ENCODE results near the gene ZNF532.
"Not testable (repeated sequence)": the region's sequence is repeated elsewhere in the genome, so short reads cannot be mapped to it uniquely, and the experiment has no call there.

Gene ZNF532

GRCh38 chr18:58828399-58829121 is 36.1 kb upstream of the ZNF532 start:
- peaks cover 0 to 3% of the 10 kb centered on the region in 2 donors for H3K4me1 ChIP-seq (ENCODE audit: control insufficient read depth in 2 of 2, insufficient read depth in 1 of 2, low read depth in 1 of 2, low read length in 2 of 2)
- no peak overlapping the region for H3K4me3 ChIP-seq (ENCODE audit: low read length in 2 of 2)
- H2AK5ac ChIP-seq (ENCODE audit: low read depth, low read length): no peak overlapping the region
- H3K9me3 ChIP-seq (replicated peaks in 1 of 2; ENCODE audit: control insufficient read depth in 2 of 2, insufficient read depth in 1 of 2, low read depth in 1 of 2, low read length in 2 of 2): peaks cover 0 to 3% of the 10 kb centered on the region in 2 donors
- H3K27me3 ChIP-seq (ENCODE audit: control insufficient read depth in 3 of 3, insufficient read depth in 3 of 3, low read depth in 1 of 3, low read length in 3 of 3): no peaks in the 10 kb centered on the region
- H3K4ac ChIP-seq (ENCODE audit: low read length): no peak overlapping the region
- H2BK5ac ChIP-seq (ENCODE audit: low read length): no peak overlapping the region
- no peak overlapping the region for H3K4me2 ChIP-seq (ENCODE audit: insufficient read depth, low read length, poor library complexity, severe bottlenecking)
- no peak overlapping the region for H3K27ac ChIP-seq (replicated peaks; ENCODE audit: low read length)
- H4K8ac ChIP-seq (ENCODE audit: low read depth, low read length): no peak overlapping the region
- no peak overlapping the region for H2BK15ac ChIP-seq (ENCODE audit: low read length)
- no peak overlapping the region for H3K9ac ChIP-seq (ENCODE audit: low read depth, low read length, poor library complexity)
- no CpG with 5 or more reads among the region's 12 CpGs for WGBS, 2 donors (ENCODE audit: extremely low coverage in 2 of 2, insufficient read length in 2 of 2, insufficient replicate concordance in 1 of 2)
- H3K36me3 ChIP-seq (replicated peaks in 1 of 2; ENCODE audit: control insufficient read depth in 2 of 2, insufficient read depth in 2 of 2, low read length in 2 of 2): no peaks in the 10 kb centered on the region
- no peak for DNase-seq (ENCODE audit: low spot score)
- H2BK120ac ChIP-seq (ENCODE audit: low read depth, low read length): no peak overlapping the region
- H3K23ac ChIP-seq (ENCODE audit: low read depth, low read length, poor library complexity): no peak overlapping the region
- H3K18ac ChIP-seq (ENCODE audit: low read length): no peak overlapping the region
- H4K91ac ChIP-seq (ENCODE audit: low read depth, low read length, poor library complexity): no peak overlapping the region
- H3K14ac ChIP-seq (ENCODE audit: low read length): no peak overlapping the region
- H2BK12ac ChIP-seq (ENCODE audit: low read length): no peak overlapping the region
- H3K79me1 ChIP-seq (ENCODE audit: low read depth, low read length): no peaks in the 10 kb centered on the region
- no peak overlapping the region for H2AFZ ChIP-seq (ENCODE audit: low read length)

DNA sequence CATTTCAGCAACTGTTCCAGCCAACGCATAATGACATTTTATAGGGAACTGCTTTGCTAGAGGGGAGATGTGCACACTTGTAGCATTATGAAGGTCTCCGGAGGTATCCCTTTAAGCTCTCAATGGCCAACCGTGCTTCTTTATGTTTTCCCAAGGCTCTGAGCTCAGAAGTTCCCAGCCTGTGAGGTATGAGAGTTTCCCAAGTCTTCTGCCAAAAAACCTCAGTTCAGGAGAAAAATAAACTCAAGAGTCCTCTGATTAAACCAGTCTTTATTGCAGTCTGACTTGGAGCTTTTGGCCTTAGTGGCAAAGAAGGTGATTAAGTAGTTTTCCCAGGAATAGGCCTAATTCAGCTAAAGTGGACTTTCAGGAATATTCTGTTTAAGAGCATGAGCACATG is 35.4 kb upstream of the ZNF532 start:
- no peak overlapping the region for H4K8ac ChIP-seq (ENCODE audit: low read depth, low read length)
- no peak overlapping the region for H3K18ac ChIP-seq (ENCODE audit: low read length)
- peaks cover 0 to 3% of the 10 kb centered on the region in 2 donors for H3K4me1 ChIP-seq (ENCODE audit: control insufficient read depth in 2 of 2, insufficient read depth in 1 of 2, low read depth in 1 of 2, low read length in 2 of 2)
- H3K23ac ChIP-seq (ENCODE audit: low read depth, low read length, poor library complexity): no peak overlapping the region
- no peaks in the 10 kb centered on the region for H3K36me3 ChIP-seq (replicated peaks in 1 of 2; ENCODE audit: control insufficient read depth in 2 of 2, insufficient read depth in 2 of 2, low read length in 2 of 2)
- H3K4me3 ChIP-seq (ENCODE audit: low read length in 2 of 2): no peak overlapping the region
- no peak overlapping the region for H3K4me2 ChIP-seq (ENCODE audit: insufficient read depth, low read length, poor library complexity, severe bottlenecking)
- H3K27me3 ChIP-seq (ENCODE audit: control insufficient read depth in 3 of 3, insufficient read depth in 3 of 3, low read depth in 1 of 3, low read length in 3 of 3): no peaks in the 10 kb centered on the region
- no peak overlapping the region for H2AK5ac ChIP-seq (ENCODE audit: low read depth, low read length)
- peaks cover 0 to 3% of the 10 kb centered on the region in 2 donors for H3K9me3 ChIP-seq (replicated peaks in 1 of 2; ENCODE audit: control insufficient read depth in 2 of 2, insufficient read depth in 1 of 2, low read depth in 1 of 2, low read length in 2 of 2)
- no peak overlapping the region for H2AFZ ChIP-seq (ENCODE audit: low read length)
- H2BK15ac ChIP-seq (ENCODE audit: low read length): no peak overlapping the region
- no peak overlapping the region for H2BK120ac ChIP-seq (ENCODE audit: low read depth, low read length)
- H3K14ac ChIP-seq (ENCODE audit: low read length): no peak overlapping the region
- H3K27ac ChIP-seq (replicated peaks; ENCODE audit: low read length): no peak overlapping the region
- H3K4ac ChIP-seq (ENCODE audit: low read length): no peak overlapping the region
- H4K91ac ChIP-seq (ENCODE audit: low read depth, low read length, poor library complexity): no peak overlapping the region
- H2BK12ac ChIP-seq (ENCODE audit: low read length): no peak overlapping the region
- WGBS, 2 donors (ENCODE audit: extremely low coverage in 2 of 2, insufficient read length in 2 of 2, insufficient replicate concordance in 1 of 2): no CpG with 5 or more reads among the region's 3 CpGs
- no peak overlapping the region for H2BK5ac ChIP-seq (ENCODE audit: low read length)
- H3K9ac ChIP-seq (ENCODE audit: low read depth, low read length, poor library complexity): no peak overlapping the region
- no peak for DNase-seq (ENCODE audit: low spot score)
- no peaks in the 10 kb centered on the region for H3K79me1 ChIP-seq (ENCODE audit: low read depth, low read length)

DNA sequence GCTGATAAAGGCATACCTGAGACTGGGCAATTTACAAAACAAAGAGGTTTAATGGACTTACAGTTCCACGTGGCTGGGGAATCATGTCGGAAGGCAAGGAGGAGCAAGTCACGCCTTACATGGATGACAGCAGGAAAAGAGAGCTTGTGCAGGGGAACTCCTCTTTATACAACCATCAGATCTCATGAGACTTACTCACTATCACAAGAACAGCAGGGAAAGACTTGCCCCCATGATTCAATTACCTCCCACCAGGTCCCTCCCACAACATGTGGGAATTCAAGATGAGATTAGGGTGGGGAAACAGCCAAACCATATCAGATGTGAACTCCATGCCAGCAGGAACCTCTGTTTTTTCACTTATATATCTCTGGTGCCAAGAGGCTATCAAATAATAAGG is 34.8 kb upstream of the ZNF532 start:
- H3K23ac ChIP-seq (ENCODE audit: low read depth, low read length, poor library complexity); H2AK5ac ChIP-seq (ENCODE audit: low read depth, low read length); H2BK5ac ChIP-seq (ENCODE audit: low read length); H3K14ac ChIP-seq (ENCODE audit: low read length); H3K4me3 ChIP-seq (ENCODE audit: low read length in 2 of 2); H3K4ac ChIP-seq (ENCODE audit: low read length); H3K27ac ChIP-seq (replicated peaks; ENCODE audit: low read length); H2BK12ac ChIP-seq (ENCODE audit: low read length); H3K4me2 ChIP-seq (ENCODE audit: insufficient read depth, low read length, poor library complexity, severe bottlenecking); H4K91ac ChIP-seq (ENCODE audit: low read depth, low read length, poor library complexity); H2AFZ ChIP-seq (ENCODE audit: low read length); H3K36me3 ChIP-seq (replicated peaks in 1 of 2; ENCODE audit: control insufficient read depth in 2 of 2, insufficient read depth in 2 of 2, low read length in 2 of 2); H3K79me1 ChIP-seq (ENCODE audit: low read depth, low read length); H2BK120ac ChIP-seq (ENCODE audit: low read depth, low read length); H4K8ac ChIP-seq (ENCODE audit: low read depth, low read length); H3K9ac ChIP-seq (ENCODE audit: low read depth, low read length, poor library complexity); H2BK15ac ChIP-seq (ENCODE audit: low read length); H3K4me1 ChIP-seq (ENCODE audit: control insufficient read depth in 2 of 2, insufficient read depth in 1 of 2, low read depth in 1 of 2, low read length in 2 of 2); H3K18ac ChIP-seq (ENCODE audit: low read length); H3K27me3 ChIP-seq (ENCODE audit: control insufficient read depth in 3 of 3, insufficient read depth in 3 of 3, low read depth in 1 of 3, low read length in 3 of 3); H3K9me3 ChIP-seq (replicated peaks in 1 of 2; ENCODE audit: control insufficient read depth in 2 of 2, insufficient read depth in 1 of 2, low read depth in 1 of 2, low read length in 2 of 2); DNase-seq (ENCODE audit: low spot score): not testable (repeated sequence)
- WGBS, 2 donors (ENCODE audit: extremely low coverage in 2 of 2, insufficient read length in 2 of 2, insufficient replicate concordance in 1 of 2): no CpG with 5 or more reads among the region's 3 CpGs

DNA sequence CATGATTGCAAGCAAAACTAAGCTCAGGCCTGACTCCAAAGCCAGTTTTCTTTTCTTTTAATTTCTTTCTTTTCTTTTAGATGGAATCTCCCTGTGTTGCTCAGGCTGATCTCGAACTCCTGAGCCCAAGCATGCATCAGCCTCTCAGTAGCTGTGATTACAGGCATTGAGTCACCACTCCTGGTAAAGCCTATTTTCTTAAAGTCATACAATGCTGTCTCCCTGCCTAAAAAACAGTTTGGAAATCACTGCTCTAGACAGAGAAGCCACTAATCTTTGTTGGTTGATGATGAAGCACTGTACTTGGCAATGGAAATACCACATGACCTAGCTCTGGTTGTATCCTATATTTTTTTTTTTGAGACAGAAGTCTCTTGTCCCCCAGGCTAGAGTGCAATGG is 33.1 kb upstream of the ZNF532 start:
- H2AK5ac ChIP-seq (ENCODE audit: low read depth, low read length): no peak overlapping the region
- no peak overlapping the region for H4K91ac ChIP-seq (ENCODE audit: low read depth, low read length, poor library complexity)
- no peaks in the 10 kb centered on the region for H3K27me3 ChIP-seq (ENCODE audit: control insufficient read depth in 3 of 3, insufficient read depth in 3 of 3, low read depth in 1 of 3, low read length in 3 of 3)
- no CpG with 5 or more reads among the region's 1 CpG for WGBS, 2 donors (ENCODE audit: extremely low coverage in 2 of 2, insufficient read length in 2 of 2, insufficient replicate concordance in 1 of 2)
- H3K9ac ChIP-seq (ENCODE audit: low read depth, low read length, poor library complexity): no peak overlapping the region
- DNase-seq (ENCODE audit: low spot score): no peak
- no peak overlapping the region for H2AFZ ChIP-seq (ENCODE audit: low read length)
- H2BK120ac ChIP-seq (ENCODE audit: low read depth, low read length): no peak overlapping the region
- no peak overlapping the region for H3K4ac ChIP-seq (ENCODE audit: low read length)
- peaks cover 0 to 3% of the 10 kb centered on the region in 2 donors for H3K4me1 ChIP-seq (ENCODE audit: control insufficient read depth in 2 of 2, insufficient read depth in 1 of 2, low read depth in 1 of 2, low read length in 2 of 2)
- no peak overlapping the region for H3K14ac ChIP-seq (ENCODE audit: low read length)
- H3K36me3 ChIP-seq (replicated peaks in 1 of 2; ENCODE audit: control insufficient read depth in 2 of 2, insufficient read depth in 2 of 2, low read length in 2 of 2): no peaks in the 10 kb centered on the region
- H3K23ac ChIP-seq (ENCODE audit: low read depth, low read length, poor library complexity): no peak overlapping the region
- H3K4me3 ChIP-seq (ENCODE audit: low read length in 2 of 2): no peak overlapping the region
- no peak overlapping the region for H4K8ac ChIP-seq (ENCODE audit: low read depth, low read length)
- H3K9me3 ChIP-seq (replicated peaks in 1 of 2; ENCODE audit: control insufficient read depth in 2 of 2, insufficient read depth in 1 of 2, low read depth in 1 of 2, low read length in 2 of 2): peaks cover 0 to 3% of the 10 kb centered on the region in 2 donors
- no peak overlapping the region for H3K27ac ChIP-seq (replicated peaks; ENCODE audit: low read length)
- no peak overlapping the region for H2BK12ac ChIP-seq (ENCODE audit: low read length)
- H2BK5ac ChIP-seq (ENCODE audit: low read length): no peak overlapping the region
- no peak overlapping the region for H3K18ac ChIP-seq (ENCODE audit: low read length)
- H3K79me1 ChIP-seq (ENCODE audit: low read depth, low read length): no peaks in the 10 kb centered on the region
- no peak overlapping the region for H3K4me2 ChIP-seq (ENCODE audit: insufficient read depth, low read length, poor library complexity, severe bottlenecking)
- no peak overlapping the region for H2BK15ac ChIP-seq (ENCODE audit: low read length)
